Right lobe of liver (tissue), 4 donors: Measurements from ENCODE around the gene CNOT9.
"Not testable (repeated sequence)": the region's sequence is repeated elsewhere in the genome, so short reads cannot be mapped to it uniquely, and the experiment has no call there.

ENCODE experiments used
- CTCF ChIP-seq, 4 donors: fragments of 200-600 bp in 3 of 4; fragments of 450-650 bp in 1 of 4; IDR thresholded peaks; one replicate each; pipeline versions ENCODE4 v1.5.1 to v1.8.0; 2016 to 2022; ENCODE audit warnings: antibody characterized with exemption in 4 of 4, mild to moderate bottlenecking in 2 of 4
- POLR2A ChIP-seq: fragments of 450-650 bp; IDR thresholded peaks from one replicate; pipeline ENCODE4 v1.6.1; 2017; ENCODE audit warnings: antibody characterized with exemption, mild to moderate bottlenecking
- donor health status: DM: no; HTN: no; CAD: no.
- donor health status: DM: no; HTN: no; CAD: no.
- donor health status: DM: no; HTN: yes; CAD: no.

GRCh38 chr2:218528409-218528808 is 40.2 kb upstream of the CNOT9 start:
- TF ChIP-seq CTCF (IDR thresholded peaks at IDR 0.05); POLR2A: not testable (repeated sequence)
